Measurements from ENCODE around the gene PDE6A. TPM values are rescaled to one million over a fixed set of nuclear protein-coding genes. Genes with fewer than 3 reads are reported as not detected.
"Not testable (repeated sequence)": the region's sequence is repeated elsewhere in the genome, so short reads cannot be mapped to it uniquely, and the experiment has no call there.

Gene PDE6A
- total RNA-seq, 1 donor from 2014 or later, result not detected

DNA sequence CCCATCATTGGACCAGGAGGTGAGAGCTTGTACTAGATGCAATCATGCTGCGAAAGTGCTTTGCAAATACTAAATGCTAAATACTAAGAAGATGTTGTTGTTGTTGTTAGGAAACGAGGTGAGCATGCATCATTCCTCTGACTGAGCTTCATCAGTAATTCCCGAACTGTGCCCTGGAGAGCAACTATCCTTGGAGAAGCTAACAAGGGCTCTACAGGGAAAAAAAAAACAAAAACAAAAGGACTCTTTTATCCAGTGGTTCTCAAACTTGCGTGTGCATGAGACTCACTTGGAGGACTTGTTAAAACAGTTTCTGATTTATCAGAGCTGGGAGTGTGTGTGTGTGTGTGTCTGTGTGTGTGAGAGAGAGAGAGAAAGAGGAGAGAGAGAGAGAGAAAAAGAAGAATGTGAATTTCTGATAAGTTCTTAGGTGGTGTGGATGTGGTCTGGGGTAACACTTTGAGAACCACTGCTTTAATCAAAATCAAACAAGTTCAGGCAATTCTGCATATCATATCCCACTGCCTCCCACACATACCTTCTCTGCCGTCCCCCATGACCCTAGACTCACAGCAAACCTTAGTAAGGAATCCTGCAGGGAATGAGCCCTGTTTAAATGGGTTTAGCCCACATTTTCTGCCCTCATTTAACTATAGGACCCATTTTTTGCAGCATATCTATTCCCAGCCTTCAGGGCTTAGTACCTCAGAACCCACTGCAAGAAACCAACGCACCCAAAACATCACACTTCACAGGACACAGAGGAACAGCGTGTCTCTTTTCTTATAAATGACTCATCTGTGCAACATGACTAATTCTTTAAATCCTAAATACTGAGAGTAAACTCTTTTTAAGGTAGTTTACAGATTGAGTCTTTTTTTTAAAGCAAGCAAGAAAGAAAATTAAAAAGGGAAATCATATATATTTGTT is 48.9 kb downstream of the PDE6A start:
- intact Hi-C loops (cut with micrococcal nuclease), result no loop called here

DNA sequence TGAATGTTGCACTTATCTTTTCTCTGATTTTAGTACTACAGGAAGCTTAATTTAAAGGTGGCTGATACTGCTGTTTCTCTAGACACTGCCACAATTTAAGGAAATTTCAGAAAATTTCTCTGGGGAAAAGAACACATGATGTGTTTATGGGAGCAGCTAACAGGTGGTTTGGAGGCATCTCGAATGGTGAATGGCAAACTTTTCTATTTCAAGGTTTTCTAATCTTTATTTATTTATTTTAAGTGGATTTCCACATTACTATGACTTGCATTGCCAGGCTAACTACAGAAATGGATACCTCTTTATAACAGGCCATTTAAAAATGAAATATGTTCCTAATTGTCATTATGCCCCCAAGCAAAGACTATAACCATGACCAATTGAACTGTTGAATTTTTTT is 50.4 kb downstream of the PDE6A start:
- intact Hi-C loops (cut with micrococcal nuclease), result no loop called here

DNA sequence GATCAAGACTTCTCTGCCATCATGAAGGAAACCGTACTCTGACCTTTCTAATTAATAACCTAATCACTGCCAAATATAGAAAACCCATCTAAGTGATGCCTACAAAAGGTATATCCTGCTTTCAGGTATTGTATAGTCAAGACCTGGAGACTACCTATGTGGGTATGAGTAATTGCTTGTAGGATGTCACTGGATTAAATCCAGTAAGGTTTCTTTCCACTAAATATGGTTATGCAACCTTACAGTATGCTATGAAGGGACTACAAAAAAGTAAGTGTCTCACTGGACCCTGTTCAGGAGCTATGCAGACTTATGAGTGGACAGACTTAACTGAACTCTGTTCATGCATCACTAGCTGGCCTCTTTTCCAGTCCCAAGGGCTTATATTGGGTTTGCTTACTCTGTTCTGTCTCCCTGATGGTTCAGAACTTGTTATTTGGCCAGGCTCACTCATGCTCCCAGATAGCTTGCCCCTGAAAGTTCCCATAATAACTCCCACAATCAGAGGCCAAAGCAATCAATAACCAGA is 51.1 kb downstream of the PDE6A start:
- intact Hi-C loops (cut with micrococcal nuclease), result no loop called here

DNA sequence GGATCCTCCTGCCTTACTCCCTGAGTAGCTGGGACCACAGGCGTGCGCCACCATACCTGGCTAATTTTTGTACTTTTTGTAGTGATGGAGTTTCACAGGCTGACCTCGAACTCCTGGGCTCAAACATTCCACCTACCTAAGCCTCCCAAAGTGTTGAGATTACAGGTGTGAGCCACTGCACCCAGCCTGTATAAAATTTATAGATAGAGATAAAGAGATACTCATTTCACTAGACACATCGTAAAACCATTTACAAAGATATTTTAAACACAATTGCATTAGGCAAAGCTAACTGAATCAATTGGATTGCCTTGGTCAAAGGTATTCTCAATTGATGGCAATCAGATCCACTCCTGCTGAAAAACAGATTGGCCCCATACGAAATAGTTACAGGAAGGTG is 52.0 kb downstream of the PDE6A start:
- intact Hi-C loops (cut with micrococcal nuclease), result no loop called here

DNA sequence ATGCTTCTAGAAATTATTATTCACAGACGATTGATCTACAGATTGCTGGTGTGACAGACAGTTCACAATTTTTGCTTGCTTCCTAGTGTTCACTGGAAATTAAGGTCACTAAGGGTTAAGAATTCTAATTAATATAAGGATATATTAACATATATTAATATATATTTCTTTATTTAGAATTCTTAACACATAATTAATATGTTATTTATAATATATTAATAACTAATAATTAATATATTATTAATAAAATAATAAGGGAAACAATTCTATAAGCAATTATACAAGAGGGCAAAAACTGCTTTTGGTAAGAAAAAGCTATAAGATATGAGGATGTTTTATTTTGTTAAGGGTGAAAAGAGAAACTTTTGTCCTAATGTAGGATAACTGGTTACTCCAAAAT is 56.3 kb downstream of the PDE6A start:
- intact Hi-C loops (cut with micrococcal nuclease), result no loop called here

DNA sequence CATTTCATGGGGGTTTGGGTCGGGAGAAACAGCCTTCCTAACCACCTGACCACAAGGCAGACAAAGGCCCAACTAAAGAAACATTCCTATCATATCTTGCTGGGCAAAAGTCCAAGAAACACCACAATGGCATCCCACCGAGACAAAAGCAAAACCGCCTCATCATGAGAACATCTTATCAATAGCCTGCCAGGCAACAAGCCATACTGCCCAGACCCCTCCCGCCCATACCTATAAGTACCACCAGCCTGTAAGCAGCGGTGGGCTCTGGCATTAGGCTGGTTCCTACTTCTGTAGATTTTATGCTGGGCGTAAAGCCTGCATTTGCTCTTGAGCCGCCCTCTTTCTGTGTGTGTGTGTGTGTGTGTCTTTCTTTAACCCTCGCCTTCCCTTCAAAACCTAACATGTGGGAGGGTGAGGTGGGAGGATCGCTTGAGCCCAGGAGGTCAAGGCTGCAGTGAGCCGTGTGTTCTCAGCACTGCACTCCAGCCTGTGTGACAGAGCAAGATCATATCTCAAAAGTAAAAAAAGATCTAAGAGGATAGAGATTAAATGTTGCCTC is 56.9 kb downstream of the PDE6A start:
- intact Hi-C loops (cut with micrococcal nuclease), result no loop called here

DNA sequence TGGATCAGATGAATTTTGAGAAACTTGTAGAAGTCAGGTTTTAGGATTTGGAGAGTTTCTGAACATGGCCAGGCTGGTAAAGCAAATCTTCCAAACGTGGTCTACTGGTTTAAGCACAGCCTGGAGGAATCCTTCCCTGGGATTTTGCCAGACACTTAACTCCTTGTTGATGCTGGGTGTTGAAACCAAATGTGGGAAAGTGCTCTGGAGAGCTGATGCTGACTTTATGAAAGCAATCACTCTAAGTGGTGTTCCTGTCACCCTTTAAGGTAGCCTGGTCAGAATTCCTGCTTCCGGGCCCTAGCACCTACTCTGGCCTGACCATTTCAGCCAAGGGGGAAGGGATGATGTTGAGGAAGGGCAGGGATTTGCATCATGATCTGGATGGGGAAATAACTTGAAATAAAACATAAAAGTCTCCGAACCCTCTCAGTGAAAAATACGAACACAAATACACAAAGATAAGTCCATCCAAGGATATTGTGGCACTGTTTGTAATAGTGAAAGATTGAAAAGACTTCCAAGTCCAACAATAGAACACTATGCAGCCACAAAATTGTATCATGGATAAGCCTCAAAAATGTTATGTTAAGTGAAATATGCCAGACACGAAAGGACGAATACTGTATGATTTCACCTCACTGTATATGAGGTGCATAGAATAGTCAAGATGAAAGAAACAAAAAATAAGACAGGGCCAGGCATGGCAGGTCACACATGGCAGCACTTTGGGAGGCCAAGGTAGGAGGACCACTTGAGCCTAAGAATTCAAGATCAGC is 57.7 kb downstream of the PDE6A start:
- intact Hi-C loops (cut with micrococcal nuclease), result no loop called here

DNA sequence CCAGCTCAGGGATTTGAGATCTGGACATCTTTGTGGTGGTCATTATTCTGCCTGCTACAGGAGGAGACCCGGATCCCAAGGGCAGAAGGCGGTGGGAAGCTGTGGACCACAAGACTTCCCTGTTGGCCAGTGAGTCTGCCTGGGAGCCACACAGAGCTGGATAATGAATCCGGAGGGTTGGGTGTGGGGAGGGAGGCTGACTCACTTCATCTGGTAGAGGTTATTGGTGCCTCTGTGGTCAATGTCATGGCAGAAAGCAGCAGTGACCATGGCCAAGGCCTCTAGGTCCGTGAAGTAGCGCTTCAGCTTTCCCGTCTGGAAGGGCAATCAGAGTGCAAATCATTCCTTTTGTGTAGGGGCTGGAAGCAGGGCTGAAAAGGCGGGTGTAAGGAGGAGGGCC is 58.5 kb downstream of the PDE6A start:
- intact Hi-C loops (cut with micrococcal nuclease), result no loop called here

DNA sequence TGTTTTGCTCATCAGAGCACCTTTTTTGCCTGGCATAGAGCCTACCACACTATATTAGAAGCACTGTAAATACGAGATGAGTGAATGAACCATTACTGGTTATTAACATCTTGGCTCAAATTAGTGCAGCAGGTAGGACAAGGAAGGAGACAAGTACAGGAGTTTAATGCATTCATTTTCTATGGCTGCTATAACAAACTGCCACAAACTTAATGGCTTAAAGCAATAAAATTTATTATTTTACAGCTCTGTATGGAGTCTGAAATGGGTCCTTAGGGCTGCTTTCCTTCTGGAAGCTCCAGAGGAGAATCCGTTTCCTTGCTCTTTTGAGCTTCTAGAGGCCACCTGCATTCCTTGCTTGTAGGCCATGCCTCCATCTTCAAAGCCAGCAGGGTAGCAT is 59.1 kb downstream of the PDE6A start:
- intact Hi-C loops (cut with micrococcal nuclease), result no loop called here

DNA sequence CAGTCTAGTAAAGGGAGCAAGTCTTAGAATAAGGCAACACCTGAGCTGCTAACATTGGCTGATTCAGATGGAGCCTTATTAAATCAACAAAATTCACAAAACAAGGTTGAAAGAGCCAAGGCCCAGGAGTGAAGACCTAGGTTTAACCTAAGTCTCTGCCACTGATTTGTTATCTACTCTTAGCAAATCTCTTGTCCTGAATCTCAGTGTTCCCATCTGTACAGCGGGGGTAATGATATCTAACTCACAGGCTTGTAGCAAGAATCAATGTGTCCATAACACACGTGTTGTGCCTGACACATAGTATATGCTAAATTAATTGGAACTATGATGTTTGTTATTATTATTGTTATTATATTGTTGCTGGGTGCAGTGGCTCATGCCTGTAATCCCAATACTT is 61.0 kb downstream of the PDE6A start:
- intact Hi-C loops (cut with micrococcal nuclease), result no loop called here

DNA sequence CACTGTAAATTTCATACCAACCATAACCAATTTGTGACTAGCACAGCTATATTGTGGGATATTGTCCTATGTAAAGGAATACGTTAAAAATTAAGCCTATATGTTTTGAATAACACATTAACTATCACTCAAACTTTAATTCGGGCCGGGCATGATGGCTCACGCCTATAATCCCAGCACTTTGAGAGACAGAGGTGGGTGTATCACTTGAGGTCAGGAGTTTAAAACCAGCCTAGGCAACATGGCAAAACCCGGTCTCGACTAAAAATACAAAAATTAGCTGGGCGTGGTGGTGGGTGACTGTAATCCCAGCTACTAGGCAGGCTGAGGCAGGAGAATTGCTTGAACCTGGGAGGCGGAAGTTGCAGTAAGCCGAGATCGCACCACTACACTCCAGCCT is 62.0 kb downstream of the PDE6A start:
- intact Hi-C loops (cut with micrococcal nuclease), result not testable (repeated sequence)

DNA sequence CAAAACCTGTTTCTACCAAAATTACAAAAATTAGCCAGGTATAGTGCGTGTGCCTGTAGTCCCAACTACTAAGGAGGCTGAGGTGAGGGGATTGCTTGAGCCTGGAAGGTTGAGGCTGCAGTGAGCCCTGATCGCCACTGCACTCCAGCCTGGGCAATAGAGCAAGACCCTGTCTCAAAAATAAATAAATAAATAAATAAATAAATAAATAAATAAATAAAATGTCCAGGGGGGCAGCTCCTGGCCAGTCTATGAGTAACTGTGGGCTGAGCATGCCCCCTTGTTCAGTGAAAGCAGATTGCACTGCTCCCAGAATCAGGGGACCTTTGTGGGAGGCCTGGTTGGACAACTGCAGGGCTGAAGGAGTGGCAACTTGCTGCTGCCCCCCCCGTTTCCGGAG is 62.7 kb downstream of the PDE6A start:
- intact Hi-C loops (cut with micrococcal nuclease), result no loop called here

DNA sequence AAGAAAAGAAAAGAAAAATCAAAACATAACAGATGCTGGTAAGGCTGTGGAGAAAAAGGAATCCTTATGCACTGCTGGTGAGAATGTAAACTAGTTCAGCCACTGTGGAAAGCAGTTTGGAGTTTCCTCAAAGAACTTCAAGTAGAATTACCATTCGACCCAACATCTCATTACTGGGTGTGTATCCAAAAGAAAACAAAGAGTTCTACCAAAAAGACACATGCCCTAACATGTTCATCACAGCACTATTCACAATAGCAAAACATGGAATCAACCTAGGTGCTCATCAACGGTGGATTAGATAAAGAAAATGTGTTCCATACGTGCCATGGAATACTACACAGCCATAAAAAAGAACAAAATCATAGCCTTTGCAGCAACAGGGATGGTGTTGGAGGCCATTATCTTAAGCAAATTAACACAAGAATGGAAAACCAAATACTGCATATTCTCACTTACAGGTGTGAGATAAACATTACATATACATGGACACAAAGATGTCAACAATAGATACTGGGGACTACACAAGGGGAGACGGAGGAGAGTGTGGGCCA is 63.4 kb downstream of the PDE6A start:
- intact Hi-C loops (cut with micrococcal nuclease), result no loop called here

DNA sequence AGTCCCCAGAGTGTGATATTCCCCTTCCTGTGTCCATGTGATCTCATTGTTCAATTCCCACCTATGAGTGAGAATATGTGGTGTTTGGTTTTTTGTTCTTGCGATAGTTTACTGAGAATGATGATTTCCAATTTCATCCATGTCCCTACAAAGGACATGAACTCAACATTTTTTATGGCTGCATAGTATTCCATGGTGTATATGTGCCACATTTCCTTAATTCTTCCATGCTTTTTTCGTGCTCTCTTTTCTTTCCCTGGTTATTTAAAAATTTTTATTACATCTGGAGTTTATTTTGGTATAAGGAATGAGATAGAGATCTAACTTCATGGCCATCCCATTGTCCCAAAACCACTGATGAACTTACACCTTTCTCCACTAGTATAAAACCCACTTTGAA is 65.0 kb downstream of the PDE6A start:
- intact Hi-C loops (cut with micrococcal nuclease), result not testable (repeated sequence)

DNA sequence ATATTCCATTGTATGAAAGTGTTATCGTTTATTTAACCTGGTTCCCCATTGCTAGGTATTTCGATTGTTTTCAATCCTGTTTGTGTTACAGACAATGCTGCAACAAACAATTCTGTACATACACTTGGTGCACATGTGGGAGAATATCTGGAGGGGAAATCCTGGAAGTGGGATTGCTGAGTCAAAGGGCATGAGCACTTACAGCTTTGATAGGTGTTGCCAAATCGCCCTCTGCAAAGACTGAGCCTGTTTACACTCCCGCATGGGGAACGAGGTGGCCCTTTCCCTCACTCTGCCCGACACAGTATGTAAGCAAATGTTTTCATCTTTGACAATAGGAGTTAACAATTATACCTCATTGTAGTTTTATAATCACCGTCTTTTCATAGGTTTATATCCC is 66.2 kb downstream of the PDE6A start:
- intact Hi-C loops (cut with micrococcal nuclease), result no loop called here

DNA sequence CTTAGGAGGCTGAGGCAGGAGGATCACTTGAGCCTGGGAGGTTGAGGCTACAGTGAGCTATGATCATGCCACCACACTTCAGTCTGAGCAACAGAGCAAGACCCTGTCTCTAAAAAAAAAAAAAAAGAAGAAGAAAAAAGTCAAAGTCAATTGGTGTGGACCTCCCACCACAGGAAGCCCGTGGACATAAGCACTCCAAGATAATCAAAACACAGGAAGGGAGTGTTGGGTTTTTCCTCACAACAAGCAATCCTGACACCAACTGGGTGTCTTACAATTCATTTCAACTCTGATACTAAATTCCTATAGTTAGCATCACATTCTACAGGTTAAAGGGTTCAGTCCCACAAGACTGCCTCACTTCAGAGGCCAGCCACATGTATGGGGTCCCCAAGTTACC is 70.7 kb downstream of the PDE6A start:
- intact Hi-C loops (cut with micrococcal nuclease), result no loop called here

DNA sequence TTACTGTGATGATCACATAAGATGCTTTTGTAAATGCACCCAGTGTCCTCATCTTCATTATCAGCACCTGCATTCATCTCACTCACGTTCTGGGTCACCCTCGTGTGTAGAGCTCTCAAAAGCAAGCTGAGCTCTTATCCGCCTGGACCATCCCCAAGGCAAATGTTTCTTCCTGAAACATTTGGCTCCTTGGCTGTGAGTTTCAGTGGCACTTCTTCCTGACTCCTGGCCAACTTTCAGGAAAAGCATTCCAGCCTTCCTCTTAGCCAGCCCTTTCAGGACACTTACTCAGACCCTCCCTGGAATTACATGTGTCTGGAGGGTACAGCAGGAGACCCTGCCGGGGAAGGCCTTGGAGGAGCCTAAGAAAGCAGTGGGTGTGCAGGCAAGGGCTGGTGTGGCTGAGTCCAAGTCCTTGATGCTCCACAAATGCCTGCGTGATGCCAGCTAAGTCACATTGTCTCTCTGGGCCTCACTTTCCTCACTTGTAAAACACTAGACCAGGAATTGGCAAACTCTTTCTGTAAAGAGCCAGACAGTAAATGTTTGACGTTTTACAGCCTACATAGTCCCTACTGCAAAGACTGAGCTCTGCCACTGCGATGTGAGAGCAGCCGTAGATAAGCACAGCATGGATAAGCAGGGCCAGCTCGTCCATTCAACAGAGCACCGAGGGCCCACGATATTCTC is 72.1 kb downstream of the PDE6A start:
- intact Hi-C loops (cut with micrococcal nuclease), result no loop called here

DNA sequence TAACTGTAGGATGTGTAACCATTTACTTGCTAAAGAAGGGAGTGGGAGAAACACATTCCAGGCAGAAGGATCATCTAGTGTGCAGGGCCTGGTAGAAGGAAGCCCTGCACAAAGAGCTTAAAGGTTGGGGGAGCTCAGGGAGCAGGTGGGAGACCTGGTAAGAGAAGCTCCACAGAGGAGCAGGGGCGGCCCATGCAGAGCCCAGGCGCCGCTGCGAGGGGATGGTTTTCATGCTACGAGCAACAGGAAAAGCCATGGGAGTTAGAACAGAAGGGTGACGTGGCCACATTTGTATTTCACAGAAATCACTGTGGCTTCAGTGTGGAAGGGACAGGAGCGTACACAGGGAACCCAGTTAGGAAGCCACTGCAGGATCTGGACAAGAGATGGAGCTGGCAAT is 73.1 kb downstream of the PDE6A start:
- intact Hi-C loops (cut with micrococcal nuclease), result no loop called here

DNA sequence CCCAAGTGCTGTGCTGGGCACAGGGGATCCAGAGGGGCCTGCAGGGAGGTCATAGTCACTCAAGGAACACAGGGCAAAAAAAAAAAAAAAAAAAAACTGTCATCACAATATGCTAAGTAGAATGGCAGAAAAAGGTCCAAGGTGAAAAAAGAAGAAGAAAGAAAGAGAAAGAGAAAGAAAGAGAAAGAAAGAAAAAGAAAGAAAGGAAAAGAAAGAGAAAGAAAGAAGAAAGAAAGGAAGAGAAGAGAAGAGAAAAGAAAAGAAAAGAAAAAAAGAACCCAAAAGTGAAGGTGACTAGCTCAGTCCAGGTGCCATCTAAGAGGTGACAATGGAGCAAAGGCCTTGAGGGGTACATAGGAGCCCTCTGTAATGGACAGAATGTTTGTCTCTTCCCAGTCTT is 73.9 kb downstream of the PDE6A start:
- intact Hi-C loops (cut with micrococcal nuclease), result no loop called here

DNA sequence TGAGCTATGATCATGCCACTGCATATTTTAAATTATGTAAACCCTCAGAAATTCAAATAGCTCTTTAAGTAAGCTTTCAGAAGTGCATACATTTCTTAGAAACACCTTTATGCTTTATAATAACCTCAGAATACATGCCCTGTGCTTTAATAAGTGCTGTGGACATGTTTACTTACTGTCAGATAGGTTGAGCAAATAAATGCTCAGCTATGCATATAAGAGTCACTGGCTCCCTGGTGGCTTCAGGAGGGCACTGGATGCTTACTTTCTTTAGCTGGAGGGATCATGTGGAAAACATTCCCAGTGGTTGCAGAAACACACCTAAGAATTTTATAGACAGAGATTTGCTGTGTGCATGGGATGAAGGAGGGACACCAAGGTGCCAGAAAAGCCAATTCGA is 74.4 kb downstream of the PDE6A start:
- intact Hi-C loops (cut with micrococcal nuclease), result no loop called here

DNA sequence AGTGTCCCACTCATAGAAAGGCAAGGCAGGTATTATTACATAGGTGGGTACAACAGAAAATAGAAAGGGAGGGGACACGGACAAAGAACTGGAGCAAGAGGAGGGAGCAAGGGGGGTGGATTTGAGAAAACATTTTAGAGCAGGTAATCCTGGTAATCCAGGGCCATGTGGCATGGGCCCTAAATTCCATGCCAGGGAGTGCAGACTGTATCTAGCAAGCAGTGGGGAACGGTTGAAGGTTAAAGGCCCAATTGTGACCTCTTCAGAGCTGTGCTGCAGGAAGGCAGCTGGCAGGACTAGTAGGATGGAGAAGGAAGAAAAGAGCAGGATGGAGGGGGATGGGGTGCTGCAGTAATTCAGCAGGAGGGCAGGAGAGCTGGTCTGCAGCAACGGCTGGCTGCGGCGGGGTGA is 75.2 kb downstream of the PDE6A start:
- intact Hi-C loops (cut with micrococcal nuclease), result no loop called here
